HUES6 (cell line): ENCODE results near the gene CD38.

ENCODE experiments used
- H3K27ac ChIP-seq: 2 replicates; pipeline ENCODE4 v1.7.0; 2013; ENCODE audit warnings: low read depth, mild to moderate bottlenecking, low read length, inconsistent platforms
- H3K27me3 ChIP-seq: 2 replicates; pipeline ENCODE4 v1.6.1; 2013; ENCODE audit warnings: low read length; ENCODE audit not compliant: control insufficient read depth, insufficient read depth
- H3K36me3 ChIP-seq: 2 replicates; pipeline ENCODE4 v1.6.1; 2013; ENCODE audit warnings: low read length; ENCODE audit not compliant: control insufficient read depth, insufficient read depth
- H3K4me1 ChIP-seq: 2 replicates; pipeline ENCODE4 v1.6.1; 2013; ENCODE audit warnings: low read length; ENCODE audit not compliant: control insufficient read depth, insufficient read depth
- H3K4me3 ChIP-seq: 2 replicates; pipeline ENCODE4 v1.5.1; 2013; ENCODE audit warnings: low read depth, low read length
- H3K9ac ChIP-seq: one replicate; pipeline ENCODE4 v1.6.1; 2013; ENCODE audit warnings: mild to moderate bottlenecking, low read length
- H3K9me3 ChIP-seq: 2 replicates; pipeline ENCODE4 v1.6.1; 2013; ENCODE audit warnings: low read depth, low read length; ENCODE audit not compliant: control insufficient read depth, insufficient read depth

The CD38 gene

GRCh38 chr4:15744016-15744545 lies 34.0 kb upstream of the CD38 start:
- H3K4me3 ChIP-seq: no peak overlapping the region
- H3K9me3 ChIP-seq: peaks cover 12% of the 10 kb centered on the region; the same call in 1 of the 2 replicates

GRCh38 chr4:15746110-15746509 lies 32.0 kb upstream of the CD38 start:
- Histone ChIP-seq H3K4me1 (no peaks in the 10 kb centered on the region), H3K9ac (no peak overlapping the region), H3K27me3 (no peaks in the 10 kb centered on the region), H3K4me3 (no peak overlapping the region), H3K27ac (no peak overlapping the region), H3K36me3 (no peaks in the 10 kb centered on the region), H3K9me3 (peaks cover 11% of the 10 kb centered on the region; the same call in 1 of the 2 replicates)

More at GRCh38 chr4:15744016-15744545, 34.0 kb upstream of the CD38 start:
- H3K27ac ChIP-seq: no peak overlapping the region
- H3K27me3 ChIP-seq: no peaks in the 10 kb centered on the region
- H3K36me3 ChIP-seq: no peaks in the 10 kb centered on the region
- H3K4me1 ChIP-seq: no peaks in the 10 kb centered on the region
- no peak overlapping the region for H3K9ac ChIP-seq

- Histone ChIP-seq H3K9me3 (no peaks in the 10 kb centered on the region), H3K36me3 (no peaks in the 10 kb centered on the region), H3K27me3 (no peaks in the 10 kb centered on the region), H3K27ac (no peak overlapping the region), H3K4me1 (no peaks in the 10 kb centered on the region), H3K9ac (no peak overlapping the region), H3K4me3 (no peak overlapping the region)
Measured at GRCh38 chr4:15749001-15749400, 29.1 kb upstream of the CD38 start.

- Histone ChIP-seq H3K9ac (no peak overlapping the region), H3K36me3 (no peaks in the 10 kb centered on the region), H3K27me3 (no peaks in the 10 kb centered on the region), H3K4me3 (no peak overlapping the region), H3K27ac (no peak overlapping the region), H3K9me3 (no peaks in the 10 kb centered on the region), H3K4me1 (no peaks in the 10 kb centered on the region)
Measured at GRCh38 chr4:15751153-15751552, 27.0 kb upstream of the CD38 start.

- H3K36me3 ChIP-seq: no peaks in the 10 kb centered on the region
- no peak overlapping the region for H3K9ac ChIP-seq
- H3K9me3 ChIP-seq: no peaks in the 10 kb centered on the region
- H3K27ac ChIP-seq: no peak overlapping the region
- H3K27me3 ChIP-seq: no peaks in the 10 kb centered on the region
- H3K4me1 ChIP-seq: no peaks in the 10 kb centered on the region
- no peak overlapping the region for H3K4me3 ChIP-seq
Measured at GRCh38 chr4:15753081-15753480, 25.0 kb upstream of the CD38 start.

GRCh38 chr4:15753786-15754185 lies 24.3 kb upstream of the CD38 start:
- Histone ChIP-seq H3K9me3 (no peaks in the 10 kb centered on the region), H3K4me3 (no peak overlapping the region), H3K36me3 (no peaks in the 10 kb centered on the region), H3K9ac (no peak overlapping the region), H3K4me1 (no peaks in the 10 kb centered on the region), H3K27ac (no peak overlapping the region), H3K27me3 (no peaks in the 10 kb centered on the region)

GRCh38 chr4:15754323-15754722 lies 23.8 kb upstream of the CD38 start:
- H3K4me1 ChIP-seq: no peaks in the 10 kb centered on the region
- H3K36me3 ChIP-seq: no peaks in the 10 kb centered on the region
- H3K4me3 ChIP-seq: no peak overlapping the region
- no peaks in the 10 kb centered on the region for H3K27me3 ChIP-seq
- no peak overlapping the region for H3K27ac ChIP-seq
- no peak overlapping the region for H3K9ac ChIP-seq
- no peaks in the 10 kb centered on the region for H3K9me3 ChIP-seq

GRCh38 chr4:15755321-15756155 lies 22.6 kb upstream of the CD38 start:
- Histone ChIP-seq H3K36me3 (no peaks in the 10 kb centered on the region), H3K4me3 (no peak overlapping the region), H3K4me1 (no peaks in the 10 kb centered on the region), H3K27ac (no peak overlapping the region), H3K27me3 (no peaks in the 10 kb centered on the region), H3K9ac (no peak overlapping the region), H3K9me3 (no peaks in the 10 kb centered on the region)

- no peak overlapping the region for H3K27ac ChIP-seq
- no peaks in the 10 kb centered on the region for H3K36me3 ChIP-seq
- H3K27me3 ChIP-seq: no peaks in the 10 kb centered on the region
- H3K9me3 ChIP-seq: no peaks in the 10 kb centered on the region
- H3K4me3 ChIP-seq: no peak overlapping the region
- no peaks in the 10 kb centered on the region for H3K4me1 ChIP-seq
- no peak overlapping the region for H3K9ac ChIP-seq
Measured at GRCh38 chr4:15756361-15756861, 21.7 kb upstream of the CD38 start.

- H3K9me3 ChIP-seq: no peaks in the 10 kb centered on the region
- no peaks in the 10 kb centered on the region for H3K36me3 ChIP-seq
- no peaks in the 10 kb centered on the region for H3K4me1 ChIP-seq
- H3K4me3 ChIP-seq: no peak overlapping the region
- no peak overlapping the region for H3K27ac ChIP-seq
- H3K27me3 ChIP-seq: no peaks in the 10 kb centered on the region
- no peak overlapping the region for H3K9ac ChIP-seq
Measured at GRCh38 chr4:15757054-15757453, 21.1 kb upstream of the CD38 start.

- Histone ChIP-seq H3K9me3 (no peaks in the 10 kb centered on the region), H3K4me1 (no peaks in the 10 kb centered on the region), H3K27me3 (no peaks in the 10 kb centered on the region), H3K4me3 (no peak overlapping the region), H3K9ac (no peak overlapping the region), H3K36me3 (no peaks in the 10 kb centered on the region), H3K27ac (no peak overlapping the region)
Measured at GRCh38 chr4:15758294-15758693, 19.8 kb upstream of the CD38 start.
